ENCODE data around the gene PDF. TPM values are rescaled to one million over a fixed set of nuclear protein-coding genes. Genes with fewer than 3 reads are reported as not detected.

PDF gene
- total and polyA plus RNA-seq, 2 donors (not counting 3 experiments of a cell fraction or from before 2014, with no cell fraction given): 13.1 to 16.7 TPM

DNA sequence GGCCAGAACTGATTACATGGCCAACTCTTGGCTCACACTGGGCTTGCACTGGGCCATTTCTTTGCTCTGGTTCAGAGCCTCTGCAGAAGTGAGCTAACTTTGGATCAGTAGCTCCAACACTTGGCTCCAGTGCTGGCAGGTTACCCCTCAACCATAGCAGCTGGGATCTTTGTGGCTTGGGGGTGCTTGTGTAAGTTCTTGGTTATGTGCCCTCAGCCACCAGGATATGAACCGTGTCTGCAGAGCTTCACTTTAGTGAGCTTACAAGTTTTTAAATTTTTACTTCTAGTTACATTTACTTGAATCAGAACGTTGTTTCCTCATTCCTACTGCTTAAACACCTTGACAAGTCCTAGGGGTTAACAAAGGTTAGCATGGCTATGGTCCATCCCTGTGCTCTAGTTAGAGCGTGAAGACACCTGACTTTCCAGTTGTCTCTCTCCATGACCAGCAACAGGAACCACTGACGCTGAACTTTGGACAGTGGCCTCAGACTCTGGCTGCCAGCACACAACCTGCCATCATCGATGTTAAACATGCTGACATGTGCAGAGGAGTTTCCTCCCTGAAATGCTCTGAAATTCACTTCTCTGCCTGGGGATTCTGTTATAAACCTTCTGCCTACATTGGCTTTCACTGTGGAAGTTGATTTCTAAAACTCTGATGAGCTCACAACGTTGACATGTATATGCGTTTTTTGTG is 4.1 kb downstream of the PDF start:
- Histone ChIP-seq H3K9me1 (replicated peaks; ENCODE audit: control insufficient read depth, extremely low read depth, insufficient read depth, low read length) (no peaks in the 10 kb centered on the region), H3K4me2 (ENCODE audit: insufficient read depth, low read length) (no peak overlapping the region), H3K27ac (ENCODE audit: insufficient read depth, low read depth, low read length) (no peak overlapping the region), H3K4me1 (ENCODE audit: control insufficient read depth, extremely low read depth, insufficient read depth, low read length) (peaks cover 21% of the 10 kb centered on the region), H3K79me2 (ENCODE audit: control insufficient read depth, insufficient read depth, low read length) (peaks cover 49% of the 10 kb centered on the region), H3K9me3 (replicated peaks; ENCODE audit: control insufficient read depth, insufficient read depth, low read length) (no peaks in the 10 kb centered on the region), H2AFZ (ENCODE audit: low read depth, low read length) (no peak overlapping the region), H3K9ac (replicated peaks; ENCODE audit: extremely low read depth, insufficient read depth, low read length) (no peak overlapping the region), H4K20me1 (replicated peaks; ENCODE audit: control insufficient read depth, extremely low read depth, insufficient read depth, low read length) (no peaks in the 10 kb centered on the region), H3K4me3 (replicated peaks in 1 of 3; ENCODE audit: insufficient read depth in 1 of 3, low read depth in 1 of 3, low read length in 3 of 3) (no peak overlapping the region), H3K27me3 (ENCODE audit: control insufficient read depth in 2 of 2, insufficient read depth in 2 of 2, low read length in 2 of 2) (no peaks in the 10 kb centered on the region), H3K36me3 (ENCODE audit: control insufficient read depth in 2 of 2, extremely low read depth in 1 of 2, insufficient read depth in 2 of 2, low read length in 2 of 2) (peaks cover 4 to 19% of the 10 kb centered on the region in 2 experiments)
- FAIRE-seq: no peak
- DNase-seq (ENCODE audit: low read depth, low spot score): no peak
- TF ChIP-seq, protein P1, sequence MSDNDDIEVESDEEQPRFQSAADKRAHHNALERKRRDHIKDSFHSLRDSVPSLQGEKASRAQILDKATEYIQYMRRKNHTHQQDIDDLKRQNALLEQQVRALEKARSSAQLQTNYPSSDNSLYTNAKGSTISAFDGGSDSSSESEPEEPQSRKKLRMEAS (IDR thresholded peaks at IDR 0.05; ENCODE audit: insufficient read depth, insufficient read length): no peak
- TF ChIP-seq EZH2 (IDR thresholded peaks at IDR 0.05; ENCODE audit: borderline replicate concordance, low read depth, low read length, severe bottlenecking) (no peak), POLR2A (IDR thresholded peaks at IDR 0.05; ENCODE audit: low read depth, low read length) (no peak), GATA2 (IDR thresholded peaks at IDR 0.05; ENCODE audit: insufficient read depth, insufficient read length, low read depth, low read length) (no peak), POLR2AphosphoS5 (IDR thresholded peaks at IDR 0.05; ENCODE audit: insufficient read depth, low read depth, low read length) (no peak), MYC (IDR thresholded peaks at IDR 0.05; ENCODE audit: low read depth, low read length) (no peak), FOS (IDR thresholded peaks at IDR 0.05; ENCODE audit: borderline replicate concordance, insufficient read depth, low read length) (no peak), JUN (IDR thresholded peaks at IDR 0.05; ENCODE audit: borderline replicate concordance, insufficient read depth, insufficient read length, low read depth) (no peak)
- TF ChIP-seq, protein P2, sequence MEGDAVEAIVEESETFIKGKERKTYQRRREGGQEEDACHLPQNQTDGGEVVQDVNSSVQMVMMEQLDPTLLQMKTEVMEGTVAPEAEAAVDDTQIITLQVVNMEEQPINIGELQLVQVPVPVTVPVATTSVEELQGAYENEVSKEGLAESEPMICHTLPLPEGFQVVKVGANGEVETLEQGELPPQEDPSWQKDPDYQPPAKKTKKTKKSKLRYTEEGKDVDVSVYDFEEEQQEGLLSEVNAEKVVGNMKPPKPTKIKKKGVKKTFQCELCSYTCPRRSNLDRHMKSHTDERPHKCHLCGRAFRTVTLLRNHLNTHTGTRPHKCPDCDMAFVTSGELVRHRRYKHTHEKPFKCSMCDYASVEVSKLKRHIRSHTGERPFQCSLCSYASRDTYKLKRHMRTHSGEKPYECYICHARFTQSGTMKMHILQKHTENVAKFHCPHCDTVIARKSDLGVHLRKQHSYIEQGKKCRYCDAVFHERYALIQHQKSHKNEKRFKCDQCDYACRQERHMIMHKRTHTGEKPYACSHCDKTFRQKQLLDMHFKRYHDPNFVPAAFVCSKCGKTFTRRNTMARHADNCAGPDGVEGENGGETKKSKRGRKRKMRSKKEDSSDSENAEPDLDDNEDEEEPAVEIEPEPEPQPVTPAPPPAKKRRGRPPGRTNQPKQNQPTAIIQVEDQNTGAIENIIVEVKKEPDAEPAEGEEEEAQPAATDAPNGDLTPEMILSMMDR (IDR thresholded peaks at IDR 0.05; ENCODE audit: extremely low read depth in 1 of 2, insufficient read depth in 1 of 2, low read depth in 1 of 2, low read length in 2 of 2): no peak
- intact Hi-C loops (cut with micrococcal nuclease) (no loop called here), dilution Hi-C loops (cut with MboI; ENCODE audit: extremely low pct_ligation_motif_present, low sequenced_read_pairs) (no loop called here)
- ChIA-PET CTCF (interaction anchor here (0.7 to 2.4 kb wide), 4 partner anchors 11 to 176 kb away, joined by 4 to 8 read pairs (median 6); no protein-coding TSS in a partner anchor), POLR2A (no interaction called here)
- BruUV-seq (replicated peaks): no TSS peak
